ENCODE results near the gene TET1. TPM values are rescaled to one million over a fixed set of nuclear protein-coding genes. Genes with fewer than 3 reads are reported as not detected.

Gene TET1
- total RNA-seq, 1 experiment from 2014 or later, result 2.3 TPM

DNA sequence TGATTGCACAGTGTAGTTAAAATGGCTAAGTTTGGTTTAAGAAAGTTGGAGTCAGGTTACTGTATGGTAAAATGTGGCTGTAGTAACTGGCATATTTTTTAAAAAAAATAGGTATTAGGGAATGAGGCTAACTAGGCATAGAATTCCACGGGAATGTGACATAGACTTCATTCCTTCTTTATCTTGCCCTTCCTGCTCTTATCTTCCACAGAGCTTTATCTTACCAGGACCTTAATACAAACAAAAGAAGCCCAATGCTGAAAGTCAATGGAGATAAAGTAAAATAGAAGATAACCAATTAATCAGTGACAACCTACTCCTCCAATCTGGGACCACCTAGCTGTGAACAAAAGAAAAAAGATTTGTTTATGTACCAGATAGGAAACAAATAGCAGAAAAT lies 58.1 kb downstream of the TET1 start:
- TF ChIP-seq, protein P1, sequence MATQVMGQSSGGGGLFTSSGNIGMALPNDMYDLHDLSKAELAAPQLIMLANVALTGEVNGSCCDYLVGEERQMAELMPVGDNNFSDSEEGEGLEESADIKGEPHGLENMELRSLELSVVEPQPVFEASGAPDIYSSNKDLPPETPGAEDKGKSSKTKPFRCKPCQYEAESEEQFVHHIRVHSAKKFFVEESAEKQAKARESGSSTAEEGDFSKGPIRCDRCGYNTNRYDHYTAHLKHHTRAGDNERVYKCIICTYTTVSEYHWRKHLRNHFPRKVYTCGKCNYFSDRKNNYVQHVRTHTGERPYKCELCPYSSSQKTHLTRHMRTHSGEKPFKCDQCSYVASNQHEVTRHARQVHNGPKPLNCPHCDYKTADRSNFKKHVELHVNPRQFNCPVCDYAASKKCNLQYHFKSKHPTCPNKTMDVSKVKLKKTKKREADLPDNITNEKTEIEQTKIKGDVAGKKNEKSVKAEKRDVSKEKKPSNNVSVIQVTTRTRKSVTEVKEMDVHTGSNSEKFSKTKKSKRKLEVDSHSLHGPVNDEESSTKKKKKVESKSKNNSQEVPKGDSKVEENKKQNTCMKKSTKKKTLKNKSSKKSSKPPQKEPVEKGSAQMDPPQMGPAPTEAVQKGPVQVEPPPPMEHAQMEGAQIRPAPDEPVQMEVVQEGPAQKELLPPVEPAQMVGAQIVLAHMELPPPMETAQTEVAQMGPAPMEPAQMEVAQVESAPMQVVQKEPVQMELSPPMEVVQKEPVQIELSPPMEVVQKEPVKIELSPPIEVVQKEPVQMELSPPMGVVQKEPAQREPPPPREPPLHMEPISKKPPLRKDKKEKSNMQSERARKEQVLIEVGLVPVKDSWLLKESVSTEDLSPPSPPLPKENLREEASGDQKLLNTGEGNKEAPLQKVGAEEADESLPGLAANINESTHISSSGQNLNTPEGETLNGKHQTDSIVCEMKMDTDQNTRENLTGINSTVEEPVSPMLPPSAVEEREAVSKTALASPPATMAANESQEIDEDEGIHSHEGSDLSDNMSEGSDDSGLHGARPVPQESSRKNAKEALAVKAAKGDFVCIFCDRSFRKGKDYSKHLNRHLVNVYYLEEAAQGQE (IDR thresholded peaks at IDR 0.05; ENCODE audit: insufficient read depth in 1 of 2, low read depth in 2 of 2, low read length in 1 of 2), result no peak
- TF ChIP-seq, protein P2, sequence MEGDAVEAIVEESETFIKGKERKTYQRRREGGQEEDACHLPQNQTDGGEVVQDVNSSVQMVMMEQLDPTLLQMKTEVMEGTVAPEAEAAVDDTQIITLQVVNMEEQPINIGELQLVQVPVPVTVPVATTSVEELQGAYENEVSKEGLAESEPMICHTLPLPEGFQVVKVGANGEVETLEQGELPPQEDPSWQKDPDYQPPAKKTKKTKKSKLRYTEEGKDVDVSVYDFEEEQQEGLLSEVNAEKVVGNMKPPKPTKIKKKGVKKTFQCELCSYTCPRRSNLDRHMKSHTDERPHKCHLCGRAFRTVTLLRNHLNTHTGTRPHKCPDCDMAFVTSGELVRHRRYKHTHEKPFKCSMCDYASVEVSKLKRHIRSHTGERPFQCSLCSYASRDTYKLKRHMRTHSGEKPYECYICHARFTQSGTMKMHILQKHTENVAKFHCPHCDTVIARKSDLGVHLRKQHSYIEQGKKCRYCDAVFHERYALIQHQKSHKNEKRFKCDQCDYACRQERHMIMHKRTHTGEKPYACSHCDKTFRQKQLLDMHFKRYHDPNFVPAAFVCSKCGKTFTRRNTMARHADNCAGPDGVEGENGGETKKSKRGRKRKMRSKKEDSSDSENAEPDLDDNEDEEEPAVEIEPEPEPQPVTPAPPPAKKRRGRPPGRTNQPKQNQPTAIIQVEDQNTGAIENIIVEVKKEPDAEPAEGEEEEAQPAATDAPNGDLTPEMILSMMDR (IDR thresholded peaks at IDR 0.05), result no peak
- no peak for TF ChIP-seq POLR2AphosphoS5 (IDR thresholded peaks at IDR 0.05; ENCODE audit: low read depth, low read length)
- no peak for ATAC-seq
- H3K36me3 ChIP-seq (ENCODE audit: control insufficient read depth, insufficient read depth, low read length), result no peaks in the 10 kb centered on the region
- no peaks in the 10 kb centered on the region for H3K9me3 ChIP-seq (ENCODE audit: control insufficient read depth, insufficient read depth, low read depth, low read length)
- H3K27ac ChIP-seq (ENCODE audit: low read length), result no peak overlapping the region
- no peak for DNase-seq (ENCODE audit: low read depth, low spot score)
- ChIA-PET POLR2A (no interaction called here), CTCF (no interaction called here)
- H3K4me1 ChIP-seq (ENCODE audit: control insufficient read depth, insufficient read depth, low read length), result no peaks in the 10 kb centered on the region
- in situ Hi-C loops (cut with HindIII; ENCODE audit: low pct_unique_long_range_greater_than_20kb, low sequenced_read_pairs) (no loop called here), intact Hi-C loops (cut with micrococcal nuclease; ENCODE audit: unreplicated experiment) (no loop called here)
- no peaks in the 10 kb centered on the region for H3K27me3 ChIP-seq (ENCODE audit: control insufficient read depth, insufficient read depth, low read length)
- H3K4me3 ChIP-seq (ENCODE audit: low read depth in 2 of 2, low read length in 2 of 2), result no peak overlapping the region
- BruUV-seq (replicated peaks), result no TSS peak

DNA sequence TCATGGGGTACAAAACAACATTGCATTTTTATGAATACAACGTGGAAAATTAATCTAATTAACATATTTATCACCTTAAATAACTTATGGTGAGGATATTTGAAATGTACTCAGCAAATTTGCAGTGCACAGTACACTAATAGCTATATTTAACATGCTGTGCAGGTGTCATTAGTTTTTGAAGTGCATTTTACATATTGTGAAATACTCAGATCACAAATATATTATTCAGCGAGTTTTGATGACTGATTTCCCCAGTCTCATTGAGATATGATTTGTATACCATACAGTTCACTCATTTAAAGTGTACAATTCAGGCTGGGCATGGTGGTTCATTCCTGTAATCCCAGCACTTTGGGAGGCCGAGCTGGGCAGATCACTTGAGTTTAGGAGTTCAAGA lies 59.5 kb downstream of the TET1 start:
- intact Hi-C loops (cut with micrococcal nuclease; ENCODE audit: unreplicated experiment), result no loop called here
- Histone ChIP-seq H3K27me3 (ENCODE audit: control insufficient read depth, insufficient read depth, low read length) (no peaks in the 10 kb centered on the region), H3K4me1 (ENCODE audit: control insufficient read depth, insufficient read depth, low read length) (no peaks in the 10 kb centered on the region), H3K9me3 (ENCODE audit: control insufficient read depth, insufficient read depth, low read depth, low read length) (no peaks in the 10 kb centered on the region), H3K27ac (ENCODE audit: low read length) (no peak overlapping the region), H3K36me3 (ENCODE audit: control insufficient read depth, insufficient read depth, low read length) (no peaks in the 10 kb centered on the region), H3K4me3 (ENCODE audit: low read depth in 2 of 2, low read length in 2 of 2) (no peak overlapping the region)
- no peak for DNase-seq (ENCODE audit: low read depth, low spot score)
- ATAC-seq, result no peak
- TF ChIP-seq SIN3A (IDR thresholded peaks at IDR 0.05; ENCODE audit: borderline replicate concordance, insufficient read depth, low read depth, low read length) (no peak), POLR2AphosphoS5 (IDR thresholded peaks at IDR 0.05; ENCODE audit: low read depth, low read length) (no peak), TCF7L2 (IDR thresholded peaks at IDR 0.05; ENCODE audit: low read depth, low read length) (no peak)
- TF ChIP-seq, protein P2 (IDR thresholded peaks at IDR 0.05), result no peak
- TF ChIP-seq, protein P1 (IDR thresholded peaks at IDR 0.05; ENCODE audit: insufficient read depth in 1 of 2, low read depth in 2 of 2, low read length in 1 of 2), result no peak
- POLR2A ChIA-PET, result interaction anchor here (0.7 kb wide), 1 partner anchor 59 kb away, joined by 3 read pairs; no protein-coding TSS in a partner anchor
- CTCF ChIA-PET, result no interaction called here
- no TSS peak for BruUV-seq (replicated peaks)
- in situ Hi-C loops (cut with HindIII; ENCODE audit: low pct_unique_long_range_greater_than_20kb, low sequenced_read_pairs), result no loop called here

All from Panc1 (cell line).